AG04450 (cell line): Measurements from ENCODE around the gene TSPYL1. TPM values are rescaled to one million over a fixed set of nuclear protein-coding genes. Genes with fewer than 3 reads are reported as not detected.

Source experiments
- CTCF ChIA-PET: fragments of 300-600, 350-600 bp; formaldehyde crosslinking; extraction: SDS; loops from one replicate; lab custom pipeline; 2022; ENCODE audit warnings: antibody characterized with exemption, inconsistent platforms; lab: Charles Lee
- POLR2A ChIA-PET: fragments of 350-600 bp; formaldehyde crosslinking; extraction: SDS; loops from one replicate; lab custom pipeline; 2021; ENCODE audit warnings: antibody characterized with exemption, inconsistent platforms; lab: Yijun Ruan, JAX
- DNase-seq: peaks from one replicate; pipeline ENCODE4 v3.0.0-alpha.2; 2011; ENCODE audit warnings: low read depth, low spot score
- H3K27ac ChIP-seq: one replicate; pipeline ENCODE4 v1.5.1; 2012; ENCODE audit warnings: low read depth, low read length, control low read depth
- H3K27me3 ChIP-seq: one replicate; pipeline ENCODE4 v1.6.0; 2012; ENCODE audit warnings: low read length; ENCODE audit not compliant: control insufficient read depth, insufficient read depth
- H3K4me3 ChIP-seq: 2 replicates; pipeline ENCODE4 v1.5.1; 2011; ENCODE audit warnings: mild to moderate bottlenecking, low read depth, low read length, control low read depth
- H3K9me3 ChIP-seq: 2 replicates; pipeline ENCODE4 v1.5.1; 2012; ENCODE audit warnings: low read length; ENCODE audit not compliant: control insufficient read depth, insufficient read depth
- CTCF ChIP-seq: IDR thresholded peaks from 2 replicates; pipeline ENCODE4 v1.5.1; 2011; ENCODE audit warnings: low read depth, low read length, control low read depth, inconsistent platforms
- polyA plus RNA-seq: library from polyadenylated mRNA; depleted of rRNA; stranded (reverse); fragments of >200 nt; gene quantifications from 2 replicates; pipeline ENCODE4 v1.2.3, GENCODE V29; 2011

The TSPYL1 gene
- polyA plus RNA-seq, 1 experiment: 71.9 TPM

- no peak overlapping the region for H3K27ac ChIP-seq
- ChIA-PET CTCF (interaction anchor here (1.0 to 1.1 kb wide), 2 partner anchors 11 to 19 kb away, joined by 3 to 6 read pairs; no protein-coding TSS in a partner anchor), POLR2A (no interaction called here)
- DNase-seq: no peak
- no peaks in the 10 kb centered on the region for H3K9me3 ChIP-seq
- no peaks in the 10 kb centered on the region for H3K27me3 ChIP-seq
- H3K4me3 ChIP-seq: no peak overlapping the region
- no peak for TF ChIP-seq CTCF
Observed at GRCh38 chr6:116307633-116308032, 27.9 kb upstream of the TSPYL1 start.

DNA sequence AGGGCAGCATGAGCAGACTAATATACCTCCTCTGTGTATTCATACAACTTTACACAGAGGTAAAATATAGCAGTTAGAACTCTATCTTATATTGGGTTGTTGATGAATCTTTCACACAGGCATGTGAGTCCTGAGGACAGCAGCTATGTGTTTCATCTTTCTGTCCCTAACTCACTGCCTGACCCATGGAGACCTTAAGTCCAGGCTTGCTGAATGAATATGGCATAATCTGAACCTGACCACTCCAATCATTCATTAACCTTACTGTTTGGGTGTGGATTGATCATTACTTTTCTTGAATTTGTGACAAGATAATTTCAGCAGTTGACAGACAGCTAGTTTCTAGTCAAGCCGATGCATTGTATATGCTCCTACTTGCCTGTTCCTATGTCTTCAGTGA, 27.3 kb upstream of the TSPYL1 start:
- H3K27ac ChIP-seq: no peak overlapping the region
- CTCF ChIA-PET: interaction anchor here (2.6 kb wide), 1 partner anchor 19 kb away, joined by 16 read pairs; no protein-coding TSS in a partner anchor
- POLR2A ChIA-PET: no interaction called here
- no peak for DNase-seq
- H3K4me3 ChIP-seq: no peak overlapping the region
- H3K9me3 ChIP-seq: no peaks in the 10 kb centered on the region
- TF ChIP-seq CTCF: no peak
- no peaks in the 10 kb centered on the region for H3K27me3 ChIP-seq

DNA sequence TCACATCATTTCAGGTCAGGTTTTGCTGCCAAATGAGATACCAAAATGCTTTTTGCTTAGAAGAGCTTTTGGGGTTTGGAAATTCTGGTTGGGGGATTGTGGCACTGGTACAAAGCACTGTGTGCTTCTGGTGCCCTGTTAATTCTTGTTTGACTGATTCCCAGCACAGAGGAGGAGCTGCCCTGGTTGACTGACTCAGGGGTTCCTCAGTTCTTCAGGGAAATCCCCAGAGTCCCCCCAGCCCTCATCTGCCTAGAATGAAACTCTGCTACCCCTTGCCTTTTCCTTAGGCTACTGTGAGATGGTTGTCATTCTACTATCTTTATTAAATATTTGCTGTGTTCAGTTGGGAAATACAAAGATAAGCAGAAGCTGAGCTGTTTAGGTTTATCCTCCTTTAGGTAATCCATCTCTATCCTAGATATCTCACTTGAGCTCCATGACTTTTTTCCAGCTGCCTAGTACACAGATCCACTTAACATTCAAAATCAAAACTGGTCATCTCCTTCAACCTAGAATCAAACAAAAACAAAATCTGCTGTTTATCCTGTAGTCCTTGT, 24.9 kb upstream of the TSPYL1 start:
- ChIA-PET CTCF (interaction anchor here (1.0 to 2.6 kb wide), 2 partner anchors 17 kb away, joined by 4 to 16 read pairs; no protein-coding TSS in a partner anchor), POLR2A (no interaction called here)
- Histone ChIP-seq H3K9me3 (no peaks in the 10 kb centered on the region), H3K27me3 (no peaks in the 10 kb centered on the region), H3K27ac (no peak overlapping the region), H3K4me3 (no peak overlapping the region)
- DNase-seq: no peak
- no peak for TF ChIP-seq CTCF

DNA sequence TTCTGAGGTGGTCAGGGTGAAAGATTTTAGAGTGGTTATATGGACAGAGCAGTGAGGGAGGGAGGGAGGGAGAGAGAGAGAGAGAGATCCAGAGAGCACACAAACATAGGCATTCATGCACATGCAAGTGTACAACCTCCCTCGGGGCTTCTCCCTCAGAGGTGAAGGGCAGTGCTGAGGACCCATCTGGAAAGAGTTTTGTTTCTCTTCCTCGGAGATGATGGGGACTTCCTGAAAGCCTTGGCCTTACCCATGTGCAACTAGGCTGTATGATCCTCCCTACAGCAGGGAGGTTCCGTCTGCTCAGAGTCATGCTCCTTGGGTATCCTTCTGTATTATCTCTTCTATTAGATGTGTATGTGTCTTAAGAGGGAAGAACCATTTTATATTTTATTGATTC, 21.4 kb upstream of the TSPYL1 start:
- no peaks in the 10 kb centered on the region for H3K27me3 ChIP-seq
- H3K27ac ChIP-seq: no peak overlapping the region
- ChIA-PET POLR2A (no interaction called here), CTCF (interaction anchor here (1.5 kb wide), 1 partner anchor 14 kb away, joined by 3 read pairs; no protein-coding TSS in a partner anchor)
- no peaks in the 10 kb centered on the region for H3K9me3 ChIP-seq
- no peak for TF ChIP-seq CTCF
- DNase-seq: no peak
- no peak overlapping the region for H3K4me3 ChIP-seq

GRCh38 chr6:116300566-116300965, 20.8 kb upstream of the TSPYL1 start:
- Histone ChIP-seq H3K27ac (no peak overlapping the region), H3K27me3 (no peaks in the 10 kb centered on the region), H3K4me3 (no peak overlapping the region), H3K9me3 (no peaks in the 10 kb centered on the region)
- no peak for DNase-seq
- no peak for TF ChIP-seq CTCF
- POLR2A ChIA-PET: no interaction called here
- CTCF ChIA-PET: interaction anchor here (1.5 kb wide), 1 partner anchor 13 kb away, joined by 3 read pairs; no protein-coding TSS in a partner anchor
